Breast epithelium (tissue), 3 donors: ENCODE results near the gene CSMD2.

Experiments used
- POLR2A ChIP-seq: fragments of 450-650 bp; IDR thresholded peaks from one replicate; pipeline ENCODE4 v1.6.1; 2016; ENCODE audit warnings: antibody characterized with exemption, mild to moderate bottlenecking, moderate library complexity
- POLR2AphosphoS5 ChIP-seq, 3 donors: sonication (generic); formaldehyde crosslinking; IDR thresholded peaks; one replicate each; pipeline ENCODE4 v1.6.1; 2017; ENCODE audit warnings: antibody characterized with exemption in 3 of 3
- TF ChIP-seq, protein P1 (sequence below), 3 donors: fragments of 450-650 bp; IDR thresholded peaks; one replicate each; pipeline ENCODE4 v1.5.1; 2016 to 2017; ENCODE audit warnings: antibody characterized with exemption in 3 of 3, mild to moderate bottlenecking in 3 of 3, moderate library complexity in 3 of 3

DNA sequence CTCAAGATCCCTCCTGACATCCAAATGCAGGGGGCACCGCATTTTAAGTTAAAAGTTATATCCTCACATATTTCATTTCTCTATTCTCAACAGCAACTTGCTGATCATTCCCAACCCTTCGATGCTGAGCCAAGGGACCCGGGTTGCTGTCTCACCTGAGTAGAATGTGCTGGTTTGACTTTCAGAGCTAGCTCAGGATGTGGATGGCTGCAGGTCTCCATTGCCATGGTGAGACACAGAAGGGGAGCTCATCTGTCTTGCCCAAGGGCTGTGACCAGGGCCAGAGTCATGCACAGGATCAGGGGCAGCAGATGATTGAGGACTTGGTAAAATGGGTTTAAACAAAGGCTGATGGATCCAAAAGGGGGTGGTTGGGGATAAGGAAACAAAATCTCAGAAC, 189.1 kb downstream of the CSMD2 start:
- TF ChIP-seq, protein P1, sequence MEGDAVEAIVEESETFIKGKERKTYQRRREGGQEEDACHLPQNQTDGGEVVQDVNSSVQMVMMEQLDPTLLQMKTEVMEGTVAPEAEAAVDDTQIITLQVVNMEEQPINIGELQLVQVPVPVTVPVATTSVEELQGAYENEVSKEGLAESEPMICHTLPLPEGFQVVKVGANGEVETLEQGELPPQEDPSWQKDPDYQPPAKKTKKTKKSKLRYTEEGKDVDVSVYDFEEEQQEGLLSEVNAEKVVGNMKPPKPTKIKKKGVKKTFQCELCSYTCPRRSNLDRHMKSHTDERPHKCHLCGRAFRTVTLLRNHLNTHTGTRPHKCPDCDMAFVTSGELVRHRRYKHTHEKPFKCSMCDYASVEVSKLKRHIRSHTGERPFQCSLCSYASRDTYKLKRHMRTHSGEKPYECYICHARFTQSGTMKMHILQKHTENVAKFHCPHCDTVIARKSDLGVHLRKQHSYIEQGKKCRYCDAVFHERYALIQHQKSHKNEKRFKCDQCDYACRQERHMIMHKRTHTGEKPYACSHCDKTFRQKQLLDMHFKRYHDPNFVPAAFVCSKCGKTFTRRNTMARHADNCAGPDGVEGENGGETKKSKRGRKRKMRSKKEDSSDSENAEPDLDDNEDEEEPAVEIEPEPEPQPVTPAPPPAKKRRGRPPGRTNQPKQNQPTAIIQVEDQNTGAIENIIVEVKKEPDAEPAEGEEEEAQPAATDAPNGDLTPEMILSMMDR (IDR thresholded peaks at IDR 0.05), result no peak
- TF ChIP-seq POLR2A, result no peak
- TF ChIP-seq POLR2AphosphoS5 (IDR thresholded peaks at IDR 0.05), result no peak
